Stimulated activated CD4-positive, alpha-beta T cell treated with anti-CD3 and anti-CD28 coated beads, TNF-alpha, amount 100 ng/mL, for 24 hours (primary cell): ENCODE results near the gene DRAP1.

Experiments used
- DNase-seq, 3 experiments: peaks; one replicate each; pipeline ENCODE4 v3.0.0-alpha.2; 2020; ENCODE audit warnings: low read depth in 3 of 3

Gene DRAP1

DNA sequence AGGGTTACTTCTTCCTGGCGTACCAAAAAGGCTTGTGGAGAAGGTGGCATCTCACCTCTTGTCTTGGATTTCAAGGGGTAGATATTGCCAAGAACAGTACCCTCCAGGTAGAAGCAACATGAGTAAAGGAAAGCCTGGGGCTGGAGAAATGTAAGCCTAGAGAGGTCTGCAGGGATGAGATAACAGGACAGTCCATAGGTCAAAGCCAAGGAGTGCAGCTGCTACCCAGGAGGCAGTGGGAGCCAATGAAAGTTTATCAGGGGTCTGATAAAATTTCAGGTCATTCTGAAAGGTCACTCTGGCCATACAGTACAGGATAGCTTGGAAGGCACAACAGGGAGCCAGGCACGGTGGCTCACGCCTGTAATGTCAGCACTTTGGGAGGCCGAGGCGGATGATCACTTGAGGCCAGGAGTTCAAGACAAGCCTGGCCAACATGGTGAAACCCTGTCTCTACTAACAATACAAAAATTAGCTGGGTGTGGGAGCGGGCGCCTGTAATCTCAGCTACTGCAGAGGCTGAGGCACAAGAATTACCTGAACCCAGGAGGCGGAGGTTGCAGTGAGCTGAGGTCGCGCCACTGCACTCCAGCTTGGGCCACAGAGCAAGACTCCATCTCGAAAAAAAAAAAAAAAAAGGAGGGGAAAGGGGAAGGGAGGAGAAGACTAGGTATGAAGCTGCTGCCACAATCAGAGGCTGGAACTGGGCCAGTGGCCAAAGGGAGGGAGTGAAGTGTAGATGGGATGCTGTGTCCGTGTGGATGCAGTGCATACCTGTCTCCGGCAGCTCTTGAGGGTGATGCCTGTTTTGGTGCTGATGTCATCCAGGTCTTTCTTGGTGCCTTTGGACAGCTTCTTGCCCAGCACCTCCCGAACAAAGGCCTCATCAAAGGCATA lies 32.2 kb upstream of the DRAP1 start:
- DNase-seq: no peak

DNA sequence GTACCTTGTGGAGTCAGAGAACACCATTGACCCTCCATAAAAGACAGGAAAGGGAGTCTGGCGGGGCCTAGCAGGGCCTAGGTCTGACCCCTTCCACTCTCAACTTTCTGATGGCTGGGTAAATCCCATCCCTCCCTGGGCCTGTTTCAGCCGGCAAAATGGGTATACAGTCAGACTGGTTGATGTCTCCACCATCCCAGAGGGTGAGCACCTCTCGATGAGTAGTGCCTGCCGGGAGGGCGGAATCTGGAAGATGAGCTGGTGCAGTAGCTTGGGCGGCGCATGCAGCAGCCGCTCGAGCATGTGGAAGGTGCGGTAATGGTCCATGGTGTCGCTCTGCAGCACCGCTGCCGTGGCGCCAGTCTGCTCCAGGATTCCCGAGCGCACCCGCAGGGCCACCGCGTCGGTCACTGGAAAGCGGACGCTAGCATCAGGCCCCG lies 31.5 kb upstream of the DRAP1 start:
- DNase-seq: no peak

DNA sequence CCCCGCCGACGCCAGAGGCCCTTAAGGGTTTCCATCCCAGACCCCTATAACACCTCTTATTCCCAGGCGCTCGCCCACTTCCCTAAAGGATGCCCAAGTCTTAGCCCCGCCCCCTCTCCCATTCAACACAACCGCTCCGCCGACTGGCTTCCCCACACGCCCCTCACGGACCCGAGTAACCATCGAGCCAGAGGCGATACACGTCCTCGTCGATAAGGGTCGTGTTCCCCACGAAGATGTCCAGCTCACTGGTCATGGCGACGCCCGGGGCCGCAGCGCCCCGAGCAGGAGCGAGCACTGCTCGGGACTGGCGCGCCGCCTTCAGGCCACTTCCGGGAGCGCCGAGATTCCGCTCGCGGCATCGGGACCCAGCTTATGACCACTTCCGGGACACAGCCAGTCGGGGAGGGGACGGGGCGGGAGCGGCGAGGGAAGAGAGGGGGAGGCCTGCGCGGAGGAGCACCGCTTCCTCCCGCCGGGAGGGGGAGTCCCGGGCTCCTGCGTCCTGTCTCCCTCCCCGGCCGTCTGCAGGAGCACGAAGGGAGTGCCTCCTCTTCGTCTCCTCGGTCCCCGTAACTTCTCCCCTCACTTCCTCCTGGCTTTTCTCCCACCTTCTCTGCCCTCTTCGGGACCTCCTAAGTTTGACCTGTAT lies 30.9 kb upstream of the DRAP1 start, which contains the start of gene FIBP:
FIBP (minus strand) TSS at position 309 of the 652 bp plus-strand sequence; CDS start at position 256, 53 bp downstream.
- DNase-seq: peak; percentile 93 to 97 (median 94)

DNA sequence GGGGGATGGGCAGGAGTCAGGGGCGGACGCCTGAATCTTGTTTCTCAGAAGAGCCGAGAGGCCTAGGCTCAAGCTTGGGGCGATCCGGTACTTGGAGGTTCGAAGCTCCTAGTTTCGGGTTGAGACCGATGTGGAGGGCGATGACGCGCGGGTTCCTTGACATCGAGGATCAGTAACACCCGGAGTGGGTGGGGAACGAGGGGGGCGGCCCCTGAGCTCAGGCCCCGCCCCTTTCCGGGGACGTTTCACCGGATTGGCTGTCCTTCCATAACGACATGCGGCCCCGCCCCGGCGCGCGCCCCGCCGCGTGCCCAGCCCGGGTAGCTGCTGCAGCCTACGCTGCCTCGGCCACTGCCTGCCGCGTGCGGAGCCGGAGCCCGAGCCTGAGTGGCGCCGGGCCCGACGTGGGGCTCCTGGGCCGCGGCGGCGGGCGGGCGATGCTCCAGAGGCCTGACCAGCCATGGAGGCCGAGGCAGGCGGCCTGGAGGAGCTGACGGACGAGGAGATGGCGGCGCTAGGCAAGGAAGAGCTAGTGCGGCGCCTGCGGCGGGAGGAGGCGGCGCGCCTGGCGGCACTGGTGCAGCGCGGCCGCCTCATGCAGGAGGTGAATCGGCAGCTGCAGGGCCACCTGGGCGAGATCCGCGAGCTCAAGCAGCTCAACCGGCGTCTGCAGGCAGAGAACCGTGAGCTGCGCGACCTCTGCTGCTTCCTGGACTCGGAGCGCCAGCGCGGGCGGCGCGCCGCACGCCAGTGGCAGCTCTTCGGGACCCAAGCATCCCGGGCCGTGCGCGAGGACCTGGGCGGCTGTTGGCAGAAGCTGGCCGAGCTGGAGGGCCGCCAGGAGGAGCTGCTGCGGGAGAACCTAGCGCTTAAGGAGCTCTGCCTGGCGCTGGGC lies 28.7 kb upstream of the DRAP1 start, which contains the start of gene CCDC85B:
CCDC85B (plus strand) TSS at position 350 of the 895 bp plus-strand sequence; CDS start at position 461, 111 bp downstream.
- DNase-seq: peak; percentile 93 to 99 (median 98)

DNA sequence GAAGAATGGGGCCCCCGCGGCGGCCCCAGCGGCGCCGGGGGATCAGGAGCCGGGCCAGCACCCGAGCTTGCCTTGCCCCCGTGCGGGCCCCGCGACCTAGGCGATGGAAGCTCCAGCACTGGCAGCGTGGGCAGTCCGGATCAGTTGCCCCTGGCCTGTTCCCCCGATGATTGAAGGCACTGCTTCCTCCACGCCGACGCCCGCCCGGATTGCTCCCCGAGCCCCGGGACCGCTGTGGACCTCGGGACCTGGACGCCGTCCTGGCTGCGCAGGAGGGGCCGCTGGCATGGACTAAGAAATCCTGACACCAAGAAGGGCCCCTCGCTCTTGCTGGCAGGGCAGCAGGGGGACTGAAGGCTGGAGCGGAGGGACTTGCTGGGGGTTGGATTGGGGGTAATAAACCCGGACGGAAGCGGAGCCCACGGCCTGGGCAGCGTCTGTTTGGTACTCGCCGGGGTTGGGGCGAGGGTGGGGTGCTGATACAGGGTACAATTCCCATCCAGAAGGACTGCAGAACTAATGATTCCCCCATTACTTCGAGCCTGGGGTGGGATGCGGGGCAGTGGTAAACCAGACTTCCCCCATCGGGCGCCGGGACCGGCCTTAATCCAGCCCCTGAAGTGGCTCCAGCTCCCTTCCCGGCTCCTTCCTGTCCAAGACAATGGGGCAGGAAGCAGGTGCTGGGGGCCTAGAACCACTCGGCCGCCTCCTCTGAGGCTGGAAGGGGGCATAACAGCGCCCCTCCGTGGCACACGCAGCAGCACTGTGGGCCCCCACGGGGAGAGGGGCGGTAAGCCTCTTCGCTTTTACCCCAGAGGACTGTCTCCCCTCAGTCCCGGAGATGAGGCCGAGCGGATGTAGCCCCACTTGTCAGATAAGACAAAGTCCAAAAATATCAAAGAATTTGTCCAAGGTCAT lies 27.7 kb upstream of the DRAP1 start:
- peak in 1 of 3 experiments; percentile 48 for DNase-seq

DNA sequence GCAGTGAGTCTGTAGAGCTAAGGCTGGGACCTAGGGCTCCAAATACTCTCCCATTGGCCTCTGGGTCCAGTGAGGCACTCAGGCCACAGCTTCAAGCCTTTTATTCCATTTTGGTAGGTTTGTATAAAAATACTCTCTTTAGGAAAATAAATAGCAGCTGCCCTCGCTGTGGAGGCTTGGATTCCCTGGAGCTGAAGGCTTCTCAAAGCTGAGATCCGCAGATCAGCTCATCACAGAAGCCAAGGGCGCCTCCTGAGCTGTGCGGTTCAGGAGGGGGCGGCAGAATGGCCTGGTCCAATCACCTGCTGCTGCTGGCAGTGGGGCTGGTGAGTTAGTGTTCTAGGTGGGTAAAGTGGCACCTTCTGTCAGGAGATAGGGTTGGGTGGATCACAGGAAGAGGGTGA lies 27.1 kb upstream of the DRAP1 start:
- DNase-seq: peak in 1 of 3 experiments; percentile 45

DNA sequence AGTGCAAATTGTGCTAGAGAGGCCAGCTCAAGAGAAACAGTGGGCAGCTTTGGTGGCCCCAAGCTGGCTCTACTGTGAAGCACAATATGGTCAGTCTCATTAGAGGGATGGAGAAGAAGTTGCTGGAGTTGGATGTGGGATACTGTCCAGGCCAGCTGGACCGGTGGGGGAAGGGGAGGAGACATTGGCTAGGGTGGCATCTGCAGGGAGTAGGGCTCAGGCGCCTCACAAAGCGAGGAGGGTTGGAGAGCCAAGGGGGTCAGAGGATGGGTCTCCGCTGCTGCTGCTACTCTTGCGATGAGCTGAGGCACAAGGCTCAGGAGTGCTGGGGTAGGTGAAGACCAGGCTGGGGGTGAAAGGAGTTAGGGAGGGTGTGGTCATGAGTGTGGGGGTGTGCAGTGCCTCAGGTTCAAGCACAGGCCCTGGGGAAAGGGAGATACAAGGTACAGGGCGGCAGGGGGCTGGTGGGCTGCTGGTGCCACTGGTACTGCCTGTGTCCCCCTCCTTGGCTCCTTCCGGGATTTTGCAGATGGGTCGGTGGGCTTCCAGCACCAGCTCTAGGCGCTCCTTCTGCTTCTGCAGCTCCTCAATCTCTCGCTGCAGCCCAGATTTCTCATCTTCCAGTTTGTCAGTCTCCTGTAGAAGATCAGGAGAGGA lies 26.4 kb upstream of the DRAP1 start:
- no peak for DNase-seq

DNA sequence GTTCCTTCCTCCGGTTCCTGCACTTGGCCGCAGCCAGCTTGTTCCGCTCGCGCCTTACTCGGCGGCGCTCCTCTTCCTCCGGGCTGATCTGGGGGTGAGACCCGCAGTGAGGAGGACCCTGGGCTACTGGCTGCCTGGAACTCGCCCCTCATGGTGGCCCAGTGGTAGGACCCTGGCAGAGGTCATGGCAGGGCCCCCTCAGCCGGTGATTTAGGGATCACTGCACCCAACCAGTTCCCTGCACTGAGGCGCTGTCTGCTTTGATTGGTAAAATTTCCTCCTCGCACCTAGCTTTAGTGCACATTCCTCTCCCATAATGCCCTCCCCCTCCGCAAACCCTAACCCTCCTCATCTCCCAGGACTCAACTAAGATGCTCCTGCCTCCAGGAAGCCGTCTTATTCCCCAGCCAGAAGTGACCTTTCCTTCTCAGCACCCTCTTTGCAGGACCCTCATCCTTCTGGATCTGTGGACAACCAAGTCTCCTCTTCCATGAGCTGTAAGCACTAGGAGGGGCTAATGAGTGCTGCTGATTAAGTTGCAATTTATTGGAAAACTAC lies 25.1 kb upstream of the DRAP1 start:
- DNase-seq: no peak

DNA sequence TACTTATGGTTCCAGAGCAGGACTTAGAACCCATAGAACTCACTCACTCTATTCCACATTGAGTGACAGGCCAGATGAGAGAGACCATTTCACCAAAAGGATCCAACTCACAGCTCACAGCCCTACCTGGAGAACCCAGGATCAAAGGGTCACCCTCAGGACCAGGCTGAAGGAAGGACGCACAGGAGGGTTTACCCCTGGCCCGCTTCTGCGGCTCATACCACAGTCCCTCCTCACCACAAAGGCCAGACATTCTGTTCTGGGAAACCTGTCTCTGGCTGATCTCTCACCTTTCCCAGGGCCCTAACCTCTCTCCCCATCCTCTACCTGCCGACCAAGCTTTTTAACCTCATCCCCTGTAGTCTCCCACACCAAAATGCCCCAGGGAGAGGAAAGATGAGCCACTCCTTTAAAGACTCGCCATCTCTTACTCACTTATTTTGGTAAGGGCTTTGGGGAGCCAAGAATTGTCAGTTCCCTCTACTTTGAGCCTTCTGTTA lies 23.7 kb upstream of the DRAP1 start:
- DNase-seq: no peak

DNA sequence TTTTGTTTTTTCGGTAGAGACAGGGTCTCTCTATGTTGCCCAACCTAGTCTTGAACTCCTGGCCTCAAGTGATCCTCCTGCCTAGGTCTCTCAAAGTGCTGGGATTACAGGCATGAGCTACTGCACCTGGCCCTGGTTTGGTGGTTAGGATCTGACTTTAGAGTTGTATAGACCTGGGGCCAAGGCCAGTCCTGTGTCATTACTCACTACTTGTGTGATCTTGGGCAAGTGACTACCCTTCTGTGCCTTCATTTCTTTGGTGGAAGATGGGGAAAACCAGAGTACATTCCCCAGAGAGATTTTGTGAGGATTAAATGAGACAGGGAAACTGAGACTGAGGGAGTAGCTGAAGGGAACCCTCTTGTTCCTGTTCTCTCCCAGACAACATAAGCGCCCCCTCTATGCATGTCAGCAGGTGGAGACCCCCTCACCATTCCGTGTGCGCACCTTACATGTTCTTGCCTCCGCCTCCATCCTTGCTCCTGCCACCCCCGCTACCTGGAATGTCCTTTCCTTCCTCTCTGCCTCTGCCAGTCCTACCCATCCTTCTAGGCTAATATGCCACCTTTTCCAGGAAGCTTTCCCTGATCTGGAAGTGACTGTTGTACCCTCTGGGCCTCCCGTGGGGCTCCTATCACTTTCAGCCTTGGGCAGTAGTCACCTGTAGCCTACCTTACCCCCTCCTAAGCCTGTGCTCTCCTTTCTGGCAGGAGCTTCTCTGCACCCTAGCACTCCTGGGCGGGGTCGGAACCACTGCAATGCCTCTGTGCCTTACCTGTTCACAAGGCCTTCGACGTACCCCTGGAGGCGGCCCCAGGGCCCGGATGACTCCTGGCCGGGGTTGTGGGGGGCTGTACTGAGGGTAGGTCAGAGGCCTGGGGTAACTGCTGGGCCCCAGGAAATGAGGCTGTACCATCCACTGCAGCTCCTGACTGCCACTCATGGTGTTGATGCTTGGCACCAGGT lies 22.9 kb upstream of the DRAP1 start:
- DNase-seq: no peak

DNA sequence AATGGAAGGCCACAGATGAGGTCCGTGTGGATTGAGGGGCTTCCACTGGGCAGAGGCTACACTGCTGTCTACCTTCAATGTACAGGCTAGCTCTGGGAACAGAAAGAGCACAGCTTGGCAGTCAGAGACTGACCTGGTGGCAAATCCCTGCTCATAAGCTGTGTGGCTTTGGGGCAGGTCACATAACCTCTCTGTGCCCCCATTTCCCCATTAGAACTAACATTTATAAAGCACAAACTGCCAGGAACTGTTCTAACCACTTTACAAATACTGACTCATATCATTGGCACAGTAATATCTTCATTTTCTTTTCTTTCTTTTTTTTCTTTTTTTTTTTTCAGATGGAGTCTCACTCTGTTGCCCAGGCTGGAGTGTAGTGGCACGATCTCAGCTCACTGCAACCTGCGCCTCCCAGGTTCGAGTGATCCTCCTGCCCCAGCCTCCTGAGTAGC lies 22.2 kb upstream of the DRAP1 start:
- no peak for DNase-seq

DNA sequence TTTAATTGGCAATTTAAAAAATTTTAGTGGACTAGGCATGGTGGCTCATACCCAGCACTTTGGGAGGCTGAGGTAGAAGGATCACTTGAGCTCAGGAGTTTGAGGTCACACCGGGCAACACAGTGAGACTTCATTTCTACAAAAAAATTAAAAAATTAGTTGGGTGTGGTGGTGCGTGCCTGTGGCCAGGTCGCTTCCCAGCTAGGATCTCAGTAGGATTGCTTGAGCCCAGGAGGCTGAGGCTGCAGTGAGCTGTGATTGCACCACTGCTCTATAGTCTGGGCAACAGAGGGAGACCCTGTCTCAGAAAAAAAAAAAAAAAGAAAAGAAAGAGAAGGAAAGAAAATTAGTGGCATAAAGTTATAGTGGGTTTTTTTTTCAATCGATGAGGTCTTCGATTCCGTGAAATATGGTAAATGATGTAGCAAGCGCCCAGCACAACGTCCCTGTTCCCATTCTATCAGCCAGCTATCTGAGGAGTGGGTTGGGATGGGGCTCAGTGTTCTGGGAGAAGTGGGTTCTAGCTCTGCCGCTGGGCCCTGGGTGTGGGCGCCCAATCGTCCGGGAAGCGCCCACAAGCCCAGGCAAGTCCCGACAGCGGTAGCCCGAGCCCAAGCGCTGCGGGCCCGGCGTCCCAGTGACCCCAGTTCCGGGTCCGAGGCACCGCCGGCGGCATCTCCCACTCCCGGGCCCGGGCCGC lies 20.4 kb upstream of the DRAP1 start:
- DNase-seq: no peak

DNA sequence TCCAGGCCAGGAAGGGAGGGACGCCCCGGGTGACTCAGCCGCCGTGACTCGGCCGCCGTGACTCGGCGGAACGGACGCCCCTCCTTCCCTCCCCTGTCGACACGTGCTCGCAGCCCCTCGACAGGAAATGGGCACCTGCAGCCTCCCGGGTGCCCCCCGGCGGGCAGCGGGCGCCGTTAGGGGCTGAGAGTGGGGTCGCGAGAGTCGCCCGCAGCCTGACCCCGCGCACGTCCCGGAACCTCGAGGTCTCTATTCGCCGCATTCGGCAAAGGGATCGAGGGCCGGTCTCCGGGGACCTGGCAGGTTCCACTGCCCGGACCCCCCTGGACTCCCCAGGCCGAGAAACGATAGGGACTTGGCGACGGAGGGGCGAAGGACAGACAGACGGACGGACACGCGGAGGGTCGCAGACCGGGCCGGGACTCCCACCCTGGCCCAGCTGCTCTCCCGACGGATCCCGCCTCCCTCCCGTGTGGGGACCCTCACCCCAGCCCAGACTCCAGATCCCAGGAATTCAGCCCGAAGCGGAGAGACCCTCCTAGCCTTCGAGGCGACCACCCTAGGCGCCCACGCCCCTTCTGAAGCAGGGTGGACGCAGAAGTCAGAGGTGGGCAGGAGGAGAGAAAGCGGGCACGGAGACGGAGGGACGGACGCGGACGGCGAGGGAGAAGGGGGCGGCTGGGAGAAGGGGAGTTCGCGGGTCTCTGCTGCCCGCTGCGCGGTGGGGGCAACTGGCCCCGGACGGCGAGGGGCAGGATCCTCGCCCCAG lies 19.7 kb upstream of the DRAP1 start:
- DNase-seq: peak; percentile 42 to 81 (median 57)

DNA sequence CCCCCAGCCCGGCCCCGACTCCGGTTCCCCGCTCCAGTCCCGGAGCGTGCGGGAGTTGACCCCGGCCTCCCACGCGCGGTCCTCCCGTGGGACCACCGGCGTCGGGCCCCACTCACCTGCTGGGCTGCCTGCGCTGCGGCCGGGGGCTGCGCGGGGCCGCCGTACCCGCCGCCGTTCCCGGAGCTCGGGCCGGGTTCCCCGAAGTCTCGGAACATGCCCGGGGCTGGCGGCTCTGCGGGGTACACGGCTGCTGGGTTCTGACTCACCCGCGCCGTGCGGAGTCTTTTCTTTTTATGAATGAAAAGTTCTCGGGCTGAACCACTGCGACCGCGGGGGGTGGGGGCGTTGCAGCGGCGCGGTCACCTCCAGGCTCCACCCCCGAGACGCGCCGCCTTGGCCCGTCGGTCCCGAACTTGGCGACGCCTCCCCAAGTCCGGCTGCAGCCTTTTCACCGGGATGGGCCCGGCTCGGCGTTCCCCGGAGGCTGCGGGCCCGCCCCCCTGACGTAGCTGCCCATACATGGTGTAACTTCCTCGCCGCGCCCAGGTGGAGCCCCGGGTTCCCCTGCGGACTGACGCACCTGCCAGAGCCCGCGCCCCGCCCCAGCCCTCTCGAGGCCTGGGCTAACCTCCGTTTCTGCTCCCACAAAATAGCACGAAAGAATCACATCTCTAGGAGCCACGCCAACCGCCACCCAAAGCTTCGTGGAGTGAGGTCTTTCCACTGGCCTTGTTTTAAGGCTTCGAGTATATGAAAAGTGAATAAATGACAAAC lies 18.9 kb upstream of the DRAP1 start, which contains the start of gene FOSL1:
FOSL1 (minus strand) TSS at position 264 of the 774 bp plus-strand sequence; CDS start at position 215, 49 bp downstream.
- DNase-seq: peak; percentile 87 to 97 (median 90)

DNA sequence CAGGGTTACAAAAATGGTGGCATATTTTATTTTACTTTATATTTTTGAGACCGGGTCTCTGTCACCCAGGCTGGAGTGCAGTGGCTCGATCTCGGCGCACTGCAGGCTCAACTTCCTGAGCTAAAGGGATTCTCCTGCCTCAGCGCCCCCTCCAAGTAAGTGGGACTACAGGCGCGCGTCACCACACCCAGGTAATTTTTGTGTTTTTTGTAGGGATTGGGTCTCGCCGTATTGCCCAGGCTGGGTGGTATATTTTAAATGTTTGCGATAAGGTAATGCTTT lies 18.4 kb upstream of the DRAP1 start:
- no peak for DNase-seq

DNA sequence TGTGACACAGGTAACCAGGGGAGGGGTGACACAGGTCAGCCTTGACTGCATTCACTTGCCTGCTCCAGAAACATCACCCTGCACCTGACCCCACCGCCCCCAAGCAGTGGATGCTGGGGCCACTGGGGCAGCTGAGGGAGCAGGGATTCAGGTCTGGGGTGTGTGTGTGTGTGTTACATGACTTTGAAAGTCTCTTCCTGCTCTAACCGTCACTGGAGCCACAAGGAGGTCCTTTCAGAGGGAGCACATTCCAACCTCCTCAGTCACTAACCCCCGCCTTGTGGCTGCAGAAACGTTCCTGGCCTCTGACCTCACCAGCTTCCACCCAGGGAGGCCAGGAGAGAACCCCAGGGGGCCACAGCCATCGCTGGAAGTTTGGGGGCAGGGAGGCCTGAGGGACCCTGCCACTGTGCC lies 16.2 kb upstream of the DRAP1 start:
- no peak for DNase-seq
